Dendritic cell treated with granulocyte-macrophage colony-stimulating factor and Interleukin-4, amounts not matched to agents 40 ng/mL and 50 ng/mL, for 4 days (primary cell): ENCODE measurements around the gene UBE2S.

Experiments
- H3K27ac Mint-ChIP-seq: one replicate; pipeline ENCODE4 v1.8.0; 2022; ENCODE audit warnings: mild to moderate bottlenecking, mixed read lengths
- H3K27me3 Mint-ChIP-seq: one replicate; pipeline ENCODE4 v1.8.0; 2022; ENCODE audit warnings: mild to moderate bottlenecking, mixed read lengths
- H3K36me3 Mint-ChIP-seq: one replicate; pipeline ENCODE4 v1.8.0; 2022; ENCODE audit warnings: low read depth, mixed read lengths
- H3K4me1 Mint-ChIP-seq: one replicate; pipeline ENCODE4 v1.8.0; 2022; ENCODE audit warnings: low read depth, mixed read lengths
- H3K4me3 Mint-ChIP-seq: one replicate; pipeline ENCODE4 v1.8.0; 2022; ENCODE audit warnings: mild to moderate bottlenecking, moderate library complexity, mixed read lengths
- H3K9me3 Mint-ChIP-seq: one replicate; pipeline ENCODE4 v1.8.0; 2022; ENCODE audit warnings: mixed read lengths
- intact Hi-C: fragments of 100-400 bp; cut with micrococcal nuclease; formaldehyde crosslinking; loops from one replicate; pipeline ENCODE4 v1.15.0; 2022

UBE2S gene

GRCh38 chr19:55373993-55374757, 33.4 kb downstream of the UBE2S start:
- Mint-ChIP-seq H3K9me3 (no peaks in the 10 kb centered on the region), H3K4me1 (peaks cover 14% of the 10 kb centered on the region), H3K36me3 (no peaks in the 10 kb centered on the region), H3K27me3 (peaks cover 86% of the 10 kb centered on the region), H3K4me3 (no peak overlapping the region), H3K27ac (no peak overlapping the region)
- intact Hi-C loops: no loop called here

- H3K36me3 Mint-ChIP-seq: no peaks in the 10 kb centered on the region
- H3K27me3 Mint-ChIP-seq: peaks cover 86% of the 10 kb centered on the region
- peaks cover 19% of the 10 kb centered on the region for H3K4me1 Mint-ChIP-seq
- H3K27ac Mint-ChIP-seq: no peak overlapping the region
- H3K9me3 Mint-ChIP-seq: no peaks in the 10 kb centered on the region
- no peak overlapping the region for H3K4me3 Mint-ChIP-seq
- intact Hi-C loops: no loop called here
Observed at GRCh38 chr19:55373306-55373992, 34.1 kb downstream of the UBE2S start.

GRCh38 chr19:55372316-55373081, 35.1 kb downstream of the UBE2S start:
- H3K9me3 Mint-ChIP-seq: no peaks in the 10 kb centered on the region
- no peak overlapping the region for H3K4me3 Mint-ChIP-seq
- H3K27me3 Mint-ChIP-seq: peaks cover 86% of the 10 kb centered on the region

GRCh38 chr19:55370305-55370988, 37.1 kb downstream of the UBE2S start, which contains the start of gene IL11:
Gene IL11, minus strand, starts transcription at chr19:55370463. Its CDS starts 153 bp downstream, at chr19:55370310.
- peaks cover 11% of the 10 kb centered on the region for H3K4me1 Mint-ChIP-seq
- peak within 1 kb of the TSS; percentile 59 for H3K27ac Mint-ChIP-seq
- H3K4me3 Mint-ChIP-seq: peak within 1 kb of the TSS; percentile 68
- H3K27me3 Mint-ChIP-seq: peaks cover 75% of the 10 kb centered on the region
- H3K36me3 Mint-ChIP-seq: no peaks in the 10 kb centered on the region
- intact Hi-C loops: no loop called here
- no peaks in the 10 kb centered on the region for H3K9me3 Mint-ChIP-seq

More at GRCh38 chr19:55372316-55373081, 35.1 kb downstream of the UBE2S start:
- Mint-ChIP-seq H3K4me1 (peaks cover 19% of the 10 kb centered on the region), H3K27ac (no peak overlapping the region), H3K36me3 (no peaks in the 10 kb centered on the region)
- intact Hi-C loops: no loop called here

- intact Hi-C loops: no loop called here
- Mint-ChIP-seq H3K27ac (peak overlapping the region; percentile 59), H3K4me1 (peaks cover 11% of the 10 kb centered on the region), H3K9me3 (no peaks in the 10 kb centered on the region), H3K4me3 (peak overlapping the region; percentile 68), H3K27me3 (peaks cover 76% of the 10 kb centered on the region), H3K36me3 (no peaks in the 10 kb centered on the region)
Observed at GRCh38 chr19:55369653-55370304, 37.8 kb downstream of the UBE2S start.

GRCh38 chr19:55368701-55369563, 38.7 kb downstream of the UBE2S start:
- intact Hi-C loops: no loop called here
- no peaks in the 10 kb centered on the region for H3K36me3 Mint-ChIP-seq
- no peak overlapping the region for H3K27ac Mint-ChIP-seq
- H3K27me3 Mint-ChIP-seq: peaks cover 72% of the 10 kb centered on the region
- H3K9me3 Mint-ChIP-seq: no peaks in the 10 kb centered on the region
- H3K4me1 Mint-ChIP-seq: peaks cover 11% of the 10 kb centered on the region
- H3K4me3 Mint-ChIP-seq: peak overlapping the region; percentile 59

- Mint-ChIP-seq H3K27me3 (peaks cover 66% of the 10 kb centered on the region), H3K9me3 (no peaks in the 10 kb centered on the region), H3K27ac (no peak overlapping the region), H3K4me3 (no peak overlapping the region), H3K4me1 (peaks cover 11% of the 10 kb centered on the region), H3K36me3 (no peaks in the 10 kb centered on the region)
- intact Hi-C loops: no loop called here
Observed at GRCh38 chr19:55368106-55368505, 39.5 kb downstream of the UBE2S start.

- Mint-ChIP-seq H3K4me1 (peaks cover 11% of the 10 kb centered on the region), H3K27me3 (peaks cover 55% of the 10 kb centered on the region), H3K36me3 (no peaks in the 10 kb centered on the region)
Observed at GRCh38 chr19:55366790-55367189, 40.8 kb downstream of the UBE2S start.

GRCh38 chr19:55365964-55366363, 41.6 kb downstream of the UBE2S start:
- Mint-ChIP-seq H3K4me1 (peaks cover 11% of the 10 kb centered on the region), H3K9me3 (no peaks in the 10 kb centered on the region), H3K27ac (no peak overlapping the region), H3K36me3 (no peaks in the 10 kb centered on the region), H3K27me3 (peaks cover 47% of the 10 kb centered on the region), H3K4me3 (no peak overlapping the region)
- intact Hi-C loops: no loop called here

More at GRCh38 chr19:55366790-55367189, 40.8 kb downstream of the UBE2S start:
- H3K9me3 Mint-ChIP-seq: no peaks in the 10 kb centered on the region
- no peak overlapping the region for H3K27ac Mint-ChIP-seq
- no peak overlapping the region for H3K4me3 Mint-ChIP-seq
- intact Hi-C loops: no loop called here

- no peak overlapping the region for H3K4me3 Mint-ChIP-seq
- no peak overlapping the region for H3K27ac Mint-ChIP-seq
- H3K36me3 Mint-ChIP-seq: no peaks in the 10 kb centered on the region
- H3K27me3 Mint-ChIP-seq: peaks cover 41% of the 10 kb centered on the region
- no peaks in the 10 kb centered on the region for H3K9me3 Mint-ChIP-seq
- intact Hi-C loops: no loop called here
- H3K4me1 Mint-ChIP-seq: peaks cover 11% of the 10 kb centered on the region
Observed at GRCh38 chr19:55365245-55365644, 42.3 kb downstream of the UBE2S start.

- Mint-ChIP-seq H3K27ac (no peak within 1 kb of the TSS), H3K27me3 (peaks cover 32% of the 10 kb centered on the region), H3K4me3 (no peak within 1 kb of the TSS), H3K4me1 (no peaks in the 10 kb centered on the region), H3K36me3 (no peaks in the 10 kb centered on the region), H3K9me3 (no peaks in the 10 kb centered on the region)
- intact Hi-C loops: no loop called here
Observed at GRCh38 chr19:55362990-55363716, 44.4 kb downstream of the UBE2S start, which contains the start of gene GARIN5B. Gene GARIN5B, minus strand, starts transcription at chr19:55363260. Its CDS starts 194 bp downstream, at chr19:55363066.
